PFSK-1 (cell line): ENCODE measurements around the gene TREM1.

ENCODE experiments used
- FOXP2 ChIP-seq: optimal IDR thresholded peaks from 2 replicates; pipeline ENCODE3; 2011; ENCODE audit warnings: borderline replicate concordance, control low read depth, inconsistent platforms; ENCODE audit not compliant: insufficient read depth; ENCODE audit errors: extremely low read length, extremely low read depth
- POLR2AphosphoS5 ChIP-seq: IDR thresholded peaks from 2 replicates; pipeline ENCODE4 v1.6.1; 2012; ENCODE audit warnings: low read depth, mild to moderate bottlenecking, control low read depth, low read length, moderate library complexity
- REST ChIP-seq, 2 experiments: IDR thresholded peaks; 2 replicates each; pipeline versions ENCODE4 v1.6.1 to v1.8.0; 2011 to 2012; ENCODE audit warnings: low read depth in 2 of 2, low read length in 2 of 2, control low read depth in 1 of 2, inconsistent platforms in 1 of 2, mild to moderate bottlenecking in 1 of 2, moderate library complexity in 1 of 2; ENCODE audit not compliant: insufficient read depth in 1 of 2
- SIN3A ChIP-seq: IDR thresholded peaks from 2 replicates; pipeline ENCODE4 v1.6.1; 2012; ENCODE audit warnings: mild to moderate bottlenecking, low read length, moderate library complexity, borderline replicate concordance; ENCODE audit not compliant: insufficient read depth
- TAF1 ChIP-seq: IDR thresholded peaks from 2 replicates; pipeline ENCODE4 v1.6.1; 2012; ENCODE audit warnings: low read length, control low read depth, borderline replicate concordance; ENCODE audit not compliant: insufficient read depth

The TREM1 gene

DNA sequence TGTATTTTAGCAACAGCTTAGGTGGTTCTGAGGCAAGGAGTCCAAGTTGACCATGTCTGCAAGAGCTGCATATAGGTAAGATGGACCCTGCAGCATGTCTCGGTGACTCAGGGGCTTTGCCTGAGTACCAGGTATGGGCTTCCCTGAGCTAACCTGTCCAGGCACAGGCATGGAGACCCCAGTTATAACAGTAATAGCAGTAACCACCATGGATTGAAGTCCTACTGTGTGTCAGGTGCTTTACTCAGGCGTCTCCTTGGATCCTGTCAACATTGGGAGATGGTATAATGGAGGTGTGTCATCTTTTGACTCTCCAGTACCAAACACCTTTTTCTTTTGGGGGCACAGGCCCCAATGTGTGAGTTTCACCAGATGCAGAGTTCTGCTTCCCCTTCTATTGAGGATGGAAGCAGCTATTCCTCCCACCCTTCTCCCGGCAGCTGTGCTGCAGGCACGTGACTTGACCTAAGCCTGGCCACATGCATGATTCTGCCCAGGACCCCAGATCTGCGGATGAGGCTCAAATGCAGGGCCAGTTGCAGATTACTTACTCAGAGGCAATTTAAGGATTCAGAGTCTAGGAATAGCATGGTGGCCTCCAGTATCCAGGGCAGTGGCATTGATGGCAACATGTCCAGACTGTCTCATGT is 13.8 kb downstream of the TREM1 start:
- TF ChIP-seq TAF1 = no peak
- no peak for TF ChIP-seq FOXP2
- TF ChIP-seq POLR2AphosphoS5 = no peak
- TF ChIP-seq REST (IDR thresholded peaks at IDR 0.05; ENCODE audit: insufficient read depth in 1 of 2, low read depth in 2 of 2, low read length in 2 of 2) = no peak
- TF ChIP-seq SIN3A = no peak

DNA sequence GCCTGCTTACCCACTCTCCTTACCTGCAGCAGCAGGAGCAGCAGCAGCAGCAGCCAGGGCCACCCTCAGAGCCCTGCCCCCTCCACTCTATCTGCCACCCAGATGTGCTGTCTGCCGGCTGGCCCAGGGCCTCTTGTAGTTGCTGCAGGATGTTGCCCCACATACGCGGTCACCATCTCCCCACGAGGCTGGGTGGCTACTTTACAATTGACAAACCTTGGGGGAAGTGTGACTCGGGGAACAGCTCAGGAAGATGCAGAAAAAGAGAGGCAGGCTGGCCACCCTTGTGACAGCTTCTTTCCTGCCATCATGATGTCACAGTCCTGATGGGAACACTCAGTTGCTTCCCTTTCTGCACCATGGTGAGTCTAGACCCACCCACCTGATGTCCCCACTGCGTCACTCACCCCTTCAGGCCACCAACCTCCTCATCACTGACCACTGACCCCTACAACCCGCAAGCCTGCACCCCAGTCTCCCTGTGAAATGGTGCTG is 14.5 kb downstream of the TREM1 start:
- no peak for TF ChIP-seq SIN3A
- no peak for TF ChIP-seq REST (IDR thresholded peaks at IDR 0.05; ENCODE audit: insufficient read depth in 1 of 2, low read depth in 2 of 2, low read length in 2 of 2)
- TF ChIP-seq POLR2AphosphoS5 = no peak
- TF ChIP-seq FOXP2 = no peak
- TF ChIP-seq TAF1 = no peak

DNA sequence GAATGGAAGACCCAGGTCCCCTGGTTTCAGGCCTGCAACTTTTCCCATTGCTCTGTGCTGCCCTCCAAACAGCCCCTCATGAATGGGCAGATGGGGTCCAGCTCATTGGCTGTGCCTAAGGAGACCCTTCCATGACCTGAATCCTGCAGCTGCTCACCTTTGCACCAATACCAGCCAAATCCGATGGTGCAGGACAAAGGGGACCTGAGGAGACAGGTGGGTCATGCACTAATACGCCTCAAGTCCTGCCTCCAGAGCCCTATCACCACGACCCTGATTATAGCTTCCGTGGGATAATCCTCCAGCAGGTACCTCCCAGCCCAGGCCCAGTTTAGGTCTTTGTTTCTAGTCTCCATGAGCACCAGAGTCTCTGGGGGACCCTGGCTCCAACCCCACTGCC is 16.8 kb downstream of the TREM1 start:
- TF ChIP-seq FOXP2 = no peak
- TF ChIP-seq POLR2AphosphoS5 = no peak
- no peak for TF ChIP-seq SIN3A
- no peak for TF ChIP-seq REST (IDR thresholded peaks at IDR 0.05; ENCODE audit: insufficient read depth in 1 of 2, low read depth in 2 of 2, low read length in 2 of 2)
- TF ChIP-seq TAF1 = no peak

- no peak for TF ChIP-seq SIN3A
- no peak for TF ChIP-seq FOXP2
- TF ChIP-seq TAF1 = no peak
- no peak for TF ChIP-seq POLR2AphosphoS5
- TF ChIP-seq REST (IDR thresholded peaks at IDR 0.05; ENCODE audit: insufficient read depth in 1 of 2, low read depth in 2 of 2, low read length in 2 of 2) = no peak
Measured at GRCh38 chr6:41269166-41269565, 17.3 kb downstream of the TREM1 start.
